Loucy (cell line): ENCODE data around the gene MOB3B.
A peak's percentile ranks its signal among the peaks of the same experiment; 100 is the strongest.

ENCODE experiments used
- H2AFZ ChIP-seq: fragments of 200-600 bp; sonication (generic); 2 replicates; pipeline ENCODE4 v1.6.0; 2016; ENCODE audit warnings: antibody characterized with exemption, mild to moderate bottlenecking, low read length, moderate library complexity
- H3F3A ChIP-seq: fragments of 200-600 bp; 2 replicates; pipeline ENCODE4 v1.6.0; 2016; ENCODE audit warnings: antibody characterized with exemption, low read depth, mild to moderate bottlenecking
- H3K27me3 ChIP-seq: fragments of 200-600 bp; sonication (generic); 2 replicates; pipeline ENCODE4 v1.6.1; 2014; ENCODE audit warnings: low read length, mild to moderate bottlenecking; ENCODE audit not compliant: insufficient read depth, poor library complexity, severe bottlenecking
- H3K36me3 ChIP-seq: fragments of 200-600 bp; sonication (generic); 2 replicates; pipeline ENCODE4 v1.6.1; 2016; ENCODE audit warnings: low read length; ENCODE audit not compliant: insufficient read depth
- H3K4me1 ChIP-seq: fragments of 200-600 bp; sonication (generic); 2 replicates; pipeline ENCODE4 v1.5.1; 2014; ENCODE audit warnings: low read length, mild to moderate bottlenecking; ENCODE audit not compliant: insufficient read depth, poor library complexity, severe bottlenecking
- H3K4me2 ChIP-seq: fragments of 200-600 bp; sonication (generic); 2 replicates; pipeline ENCODE4 v1.6.0; 2014; ENCODE audit warnings: antibody characterized with exemption, low read length, low read depth, mild to moderate bottlenecking; ENCODE audit not compliant: poor library complexity, severe bottlenecking
- H3K4me3 ChIP-seq: fragments of 200-600 bp; sonication (generic); 2 replicates; pipeline ENCODE4 v1.5.1; 2014; ENCODE audit warnings: low read length, mild to moderate bottlenecking, mixed read lengths; ENCODE audit not compliant: poor library complexity, severe bottlenecking
- H3K79me2 ChIP-seq: fragments of 200-600 bp; sonication (generic); 2 replicates; pipeline ENCODE4 v1.6.1; 2014; ENCODE audit warnings: low read length; ENCODE audit not compliant: insufficient read depth
- H3K9ac ChIP-seq: fragments of 200-600 bp; sonication (generic); 2 replicates; pipeline ENCODE4 v1.6.0; 2014; ENCODE audit warnings: mild to moderate bottlenecking, low read depth, low read length, moderate library complexity; ENCODE audit not compliant: poor library complexity, severe bottlenecking
- H3K9me2 ChIP-seq: fragments of 200-600 bp; sonication (generic); replicated peaks from 2 replicates; pipeline ENCODE4 v1.6.1; 2016; ENCODE audit warnings: low read depth, low read length, mixed read lengths
- H3K9me3 ChIP-seq: fragments of 200-600 bp; sonication (generic); 2 replicates; pipeline ENCODE4 v1.6.1; 2014; ENCODE audit warnings: mild to moderate bottlenecking, antibody characterized with exemption, low read length, low read depth; ENCODE audit not compliant: insufficient read depth
- H4K20me1 ChIP-seq: fragments of 200-600 bp; sonication (generic); 2 replicates; pipeline ENCODE4 v1.6.0; 2014; ENCODE audit warnings: antibody characterized with exemption, low read length, mild to moderate bottlenecking; ENCODE audit not compliant: insufficient read depth, poor library complexity, severe bottlenecking
- EZH2phosphoT487 ChIP-seq: fragments of 200-600 bp; IDR thresholded peaks from 2 replicates; pipeline ENCODE4 v1.6.1; 2018; ENCODE audit warnings: antibody characterized with exemption, mild to moderate bottlenecking, moderate library complexity, borderline replicate concordance
- TF ChIP-seq, protein P1 (sequence below): fragments of 200-600 bp; sonication (generic); conservative IDR thresholded peaks from 2 replicates; pipeline ENCODE4 v1.5.1; 2014; ENCODE audit warnings: mild to moderate bottlenecking, antibody characterized with exemption, low read length

Gene MOB3B

DNA sequence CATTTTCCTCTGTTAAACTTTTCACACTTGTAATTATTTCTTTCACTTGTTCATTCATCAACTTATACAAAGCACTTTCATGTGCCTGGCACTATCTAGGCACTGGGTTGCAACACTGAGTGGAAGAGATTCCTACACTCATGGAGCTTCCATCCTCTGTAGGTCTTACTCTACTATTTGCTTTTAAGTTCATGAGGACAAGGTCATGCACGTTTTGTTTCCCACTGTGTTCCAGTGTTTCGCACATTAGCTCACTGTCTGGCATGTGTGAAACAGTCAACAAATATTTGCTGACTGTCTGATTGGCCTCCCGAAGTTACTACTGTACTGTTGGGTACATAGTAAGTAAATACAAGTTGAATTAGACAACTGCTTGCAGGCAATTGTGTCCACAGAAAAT lies 93.4 kb downstream of the MOB3B start:
- no peaks in the 10 kb centered on the region for H3K27me3 ChIP-seq
- no peak for TF ChIP-seq EZH2phosphoT487
- TF ChIP-seq, protein P1, sequence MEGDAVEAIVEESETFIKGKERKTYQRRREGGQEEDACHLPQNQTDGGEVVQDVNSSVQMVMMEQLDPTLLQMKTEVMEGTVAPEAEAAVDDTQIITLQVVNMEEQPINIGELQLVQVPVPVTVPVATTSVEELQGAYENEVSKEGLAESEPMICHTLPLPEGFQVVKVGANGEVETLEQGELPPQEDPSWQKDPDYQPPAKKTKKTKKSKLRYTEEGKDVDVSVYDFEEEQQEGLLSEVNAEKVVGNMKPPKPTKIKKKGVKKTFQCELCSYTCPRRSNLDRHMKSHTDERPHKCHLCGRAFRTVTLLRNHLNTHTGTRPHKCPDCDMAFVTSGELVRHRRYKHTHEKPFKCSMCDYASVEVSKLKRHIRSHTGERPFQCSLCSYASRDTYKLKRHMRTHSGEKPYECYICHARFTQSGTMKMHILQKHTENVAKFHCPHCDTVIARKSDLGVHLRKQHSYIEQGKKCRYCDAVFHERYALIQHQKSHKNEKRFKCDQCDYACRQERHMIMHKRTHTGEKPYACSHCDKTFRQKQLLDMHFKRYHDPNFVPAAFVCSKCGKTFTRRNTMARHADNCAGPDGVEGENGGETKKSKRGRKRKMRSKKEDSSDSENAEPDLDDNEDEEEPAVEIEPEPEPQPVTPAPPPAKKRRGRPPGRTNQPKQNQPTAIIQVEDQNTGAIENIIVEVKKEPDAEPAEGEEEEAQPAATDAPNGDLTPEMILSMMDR = no peak
- H3K4me1 ChIP-seq = peaks cover 12% of the 10 kb centered on the region
- no peaks in the 10 kb centered on the region for H3F3A ChIP-seq
- no peak overlapping the region for H3K4me2 ChIP-seq
- no peaks in the 10 kb centered on the region for H3K79me2 ChIP-seq
- H2AFZ ChIP-seq = no peak overlapping the region
- H4K20me1 ChIP-seq = no peaks in the 10 kb centered on the region
- no peaks in the 10 kb centered on the region for H3K9me3 ChIP-seq
- no peaks in the 10 kb centered on the region for H3K9me2 ChIP-seq
- no peak overlapping the region for H3K4me3 ChIP-seq
- no peaks in the 10 kb centered on the region for H3K36me3 ChIP-seq
- no peak overlapping the region for H3K9ac ChIP-seq

DNA sequence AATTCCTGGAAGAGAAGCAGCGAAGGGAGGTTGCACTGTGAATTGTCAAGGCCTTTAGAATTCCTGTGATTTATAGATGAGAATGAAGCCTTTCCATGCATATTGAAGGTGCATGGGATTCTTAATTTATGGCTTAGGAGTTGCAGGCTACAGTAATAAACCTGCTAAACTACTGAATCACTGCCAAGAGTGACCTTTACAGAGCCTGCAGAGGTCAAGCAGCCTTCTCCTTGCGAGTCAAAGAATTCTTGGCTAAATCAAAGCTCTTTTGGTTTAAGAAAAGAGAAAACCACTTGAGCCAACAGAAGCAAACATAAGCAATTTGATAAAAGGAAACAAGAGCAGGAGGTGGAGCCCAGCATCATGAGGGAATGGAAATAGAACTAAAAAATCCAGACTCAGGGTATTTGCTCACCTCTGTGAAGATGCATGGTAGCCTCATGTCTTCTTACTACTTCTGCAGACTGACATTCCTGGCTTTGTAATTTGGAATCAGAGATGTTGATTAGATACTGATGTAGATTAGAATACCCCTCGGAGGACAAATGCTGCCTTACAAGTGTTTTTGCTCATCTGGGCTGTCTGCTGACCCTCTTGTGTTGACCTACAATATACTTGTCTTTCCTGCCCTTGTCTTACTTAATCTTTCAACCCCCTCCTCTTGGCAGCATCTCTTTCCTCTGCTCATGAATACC lies 95.8 kb downstream of the MOB3B start:
- Histone ChIP-seq H3K36me3 (no peaks in the 10 kb centered on the region), H3F3A (no peaks in the 10 kb centered on the region), H2AFZ (no peak overlapping the region), H3K9ac (no peak overlapping the region), H3K9me2 (no peaks in the 10 kb centered on the region), H3K4me2 (no peak overlapping the region), H4K20me1 (no peaks in the 10 kb centered on the region), H3K9me3 (no peaks in the 10 kb centered on the region), H3K4me3 (no peak overlapping the region), H3K27me3 (no peaks in the 10 kb centered on the region), H3K79me2 (no peaks in the 10 kb centered on the region), H3K4me1 (peaks cover 12% of the 10 kb centered on the region)
- TF ChIP-seq EZH2phosphoT487 = no peak
- TF ChIP-seq, protein P1 = no peak

DNA sequence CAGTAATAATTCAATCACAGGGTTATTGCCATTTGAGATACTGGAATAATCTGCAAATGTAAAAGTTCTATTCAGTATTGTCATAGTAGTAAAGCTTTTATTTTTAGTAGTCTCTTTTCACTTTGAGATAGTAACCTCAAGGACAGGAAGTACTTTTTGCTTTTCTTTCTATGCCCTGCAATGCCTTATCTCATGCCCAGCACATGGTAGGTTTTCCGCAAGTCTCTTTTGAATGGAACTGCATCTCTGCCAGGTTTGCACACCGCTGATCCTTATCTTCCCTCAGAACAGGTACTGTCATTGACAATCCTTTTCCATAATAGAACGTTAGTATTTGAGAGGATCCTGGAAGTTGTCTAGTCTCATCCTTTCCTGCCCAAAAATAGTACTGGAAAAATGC lies 97.3 kb downstream of the MOB3B start:
- Histone ChIP-seq H3K4me1 (peaks cover 12% of the 10 kb centered on the region), H4K20me1 (no peaks in the 10 kb centered on the region), H3K79me2 (no peaks in the 10 kb centered on the region), H3K9me3 (no peaks in the 10 kb centered on the region), H3K9me2 (no peaks in the 10 kb centered on the region), H2AFZ (no peak overlapping the region), H3K36me3 (no peaks in the 10 kb centered on the region), H3K4me2 (peak overlapping the region; percentile 42), H3K4me3 (no peak overlapping the region), H3K9ac (no peak overlapping the region), H3K27me3 (no peaks in the 10 kb centered on the region), H3F3A (no peaks in the 10 kb centered on the region)
- TF ChIP-seq, protein P1 = no peak
- TF ChIP-seq EZH2phosphoT487 = no peak
